ENCODE measurements around the gene APOL2.

The APOL2 gene

GRCh38 chr22:36284171-36284571 lies 44.8 kb upstream of the APOL2 start:
- no peak for TF ChIP-seq CTCF (IDR thresholded peaks at IDR 0.05; ENCODE audit: low read length)
- no peak for TF ChIP-seq EZH2 (optimal IDR thresholded peaks at IDR 0.05; ENCODE audit: low read depth, low read length)
- no peak for TF ChIP-seq EZH2phosphoT487 (IDR thresholded peaks at IDR 0.05; ENCODE audit: low read length)
- Histone ChIP-seq H3K27me3 (replicated peaks; ENCODE audit: insufficient read depth, low read length) (no peaks in the 10 kb centered on the region), H4K20me1 (ENCODE audit: insufficient read depth, low read length) (0 out of 2 replicates have a peak, but pooled peaks cover 2% of the 10 kb centered on the region), H3K9ac (ENCODE audit: low read length) (no peak overlapping the region), H2AFZ (ENCODE audit: low read length) (no peak overlapping the region), H3K9me3 (replicated peaks; ENCODE audit: insufficient read depth, low read length) (no peaks in the 10 kb centered on the region), H3F3A (ENCODE audit: insufficient read depth, low read length) (peaks cover 62% of the 10 kb centered on the region), H3K4me3 (ENCODE audit: low read length) (no peak overlapping the region), H3K79me2 (ENCODE audit: low read length) (peaks cover 26% of the 10 kb centered on the region), H3K4me2 (ENCODE audit: low read depth, low read length) (no peak overlapping the region), H3K36me3 (replicated peaks; ENCODE audit: insufficient read depth, low read length) (peaks cover 36% of the 10 kb centered on the region), H3K27ac (ENCODE audit: low read length) (no peak overlapping the region), H3K4me1 (ENCODE audit: low read length) (no peaks in the 10 kb centered on the region), H3K9me2 (replicated peaks; ENCODE audit: insufficient read depth, low read length) (no peaks in the 10 kb centered on the region)
- DNase-seq, result no peak

- Histone ChIP-seq H3K4me1 (ENCODE audit: low read length) (0 out of 2 replicates have a peak, but pooled peaks cover 2% of the 10 kb centered on the region), H2AFZ (ENCODE audit: low read length) (no peak overlapping the region), H4K20me1 (ENCODE audit: insufficient read depth, low read length) (0 out of 2 replicates have a peak, but pooled peaks cover 4% of the 10 kb centered on the region), H3K9me3 (replicated peaks; ENCODE audit: insufficient read depth, low read length) (no peaks in the 10 kb centered on the region), H3K4me3 (ENCODE audit: low read length) (no peak overlapping the region), H3K9ac (ENCODE audit: low read length) (no peak overlapping the region), H3F3A (ENCODE audit: insufficient read depth, low read length) (peaks cover 58% of the 10 kb centered on the region), H3K27me3 (replicated peaks; ENCODE audit: insufficient read depth, low read length) (no peaks in the 10 kb centered on the region), H3K79me2 (ENCODE audit: low read length) (peaks cover 20% of the 10 kb centered on the region), H3K36me3 (replicated peaks; ENCODE audit: insufficient read depth, low read length) (peaks cover 24% of the 10 kb centered on the region), H3K9me2 (replicated peaks; ENCODE audit: insufficient read depth, low read length) (no peaks in the 10 kb centered on the region), H3K27ac (ENCODE audit: low read length) (no peak overlapping the region), H3K4me2 (ENCODE audit: low read depth, low read length) (no peak overlapping the region)
- TF ChIP-seq EZH2phosphoT487 (IDR thresholded peaks at IDR 0.05; ENCODE audit: low read length) (no peak), EZH2 (optimal IDR thresholded peaks at IDR 0.05; ENCODE audit: low read depth, low read length) (no peak), CTCF (IDR thresholded peaks at IDR 0.05; ENCODE audit: low read length) (no peak)
- DNase-seq, result no peak
These were observed 43.1 kb upstream of the APOL2 start for GRCh38 chr22:36282328-36282831.

- no peak overlapping the region for H3K9ac ChIP-seq (ENCODE audit: low read length)
- H3K36me3 ChIP-seq (replicated peaks; ENCODE audit: insufficient read depth, low read length), result peaks cover 24% of the 10 kb centered on the region
- H3K4me1 ChIP-seq (ENCODE audit: low read length), result 0 out of 2 replicates have a peak, but pooled peaks cover 3% of the 10 kb centered on the region
- no peak overlapping the region for H3K4me3 ChIP-seq (ENCODE audit: low read length)
- H3K9me3 ChIP-seq (replicated peaks; ENCODE audit: insufficient read depth, low read length), result no peaks in the 10 kb centered on the region
- no peak for TF ChIP-seq EZH2phosphoT487 (IDR thresholded peaks at IDR 0.05; ENCODE audit: low read length)
- TF ChIP-seq EZH2 (optimal IDR thresholded peaks at IDR 0.05; ENCODE audit: low read depth, low read length), result no peak
- TF ChIP-seq CTCF (IDR thresholded peaks at IDR 0.05; ENCODE audit: low read length), result no peak
- H3K27me3 ChIP-seq (replicated peaks; ENCODE audit: insufficient read depth, low read length), result no peaks in the 10 kb centered on the region
- no peaks in the 10 kb centered on the region for H3K9me2 ChIP-seq (replicated peaks; ENCODE audit: insufficient read depth, low read length)
- no peak overlapping the region for H2AFZ ChIP-seq (ENCODE audit: low read length)
- peaks cover 16% of the 10 kb centered on the region for H3K79me2 ChIP-seq (ENCODE audit: low read length)
- no peak overlapping the region for H3K4me2 ChIP-seq (ENCODE audit: low read depth, low read length)
- DNase-seq, result no peak
- peaks cover 54% of the 10 kb centered on the region for H3F3A ChIP-seq (ENCODE audit: insufficient read depth, low read length)
- H3K27ac ChIP-seq (ENCODE audit: low read length), result no peak overlapping the region
- 0 out of 2 replicates have a peak, but pooled peaks cover 4% of the 10 kb centered on the region for H4K20me1 ChIP-seq (ENCODE audit: insufficient read depth, low read length)
These were observed 42.5 kb upstream of the APOL2 start for GRCh38 chr22:36281781-36282327.
